NCI-H2227 (cell line): ENCODE measurements around the gene BCORL1.

Experiments
- DNase-seq: peaks from one replicate; lab custom pipeline; 2025; ENCODE audit not compliant: unreplicated experiment; lab: John Stamatoyannopoulos, UW

The BCORL1 gene

DNA sequence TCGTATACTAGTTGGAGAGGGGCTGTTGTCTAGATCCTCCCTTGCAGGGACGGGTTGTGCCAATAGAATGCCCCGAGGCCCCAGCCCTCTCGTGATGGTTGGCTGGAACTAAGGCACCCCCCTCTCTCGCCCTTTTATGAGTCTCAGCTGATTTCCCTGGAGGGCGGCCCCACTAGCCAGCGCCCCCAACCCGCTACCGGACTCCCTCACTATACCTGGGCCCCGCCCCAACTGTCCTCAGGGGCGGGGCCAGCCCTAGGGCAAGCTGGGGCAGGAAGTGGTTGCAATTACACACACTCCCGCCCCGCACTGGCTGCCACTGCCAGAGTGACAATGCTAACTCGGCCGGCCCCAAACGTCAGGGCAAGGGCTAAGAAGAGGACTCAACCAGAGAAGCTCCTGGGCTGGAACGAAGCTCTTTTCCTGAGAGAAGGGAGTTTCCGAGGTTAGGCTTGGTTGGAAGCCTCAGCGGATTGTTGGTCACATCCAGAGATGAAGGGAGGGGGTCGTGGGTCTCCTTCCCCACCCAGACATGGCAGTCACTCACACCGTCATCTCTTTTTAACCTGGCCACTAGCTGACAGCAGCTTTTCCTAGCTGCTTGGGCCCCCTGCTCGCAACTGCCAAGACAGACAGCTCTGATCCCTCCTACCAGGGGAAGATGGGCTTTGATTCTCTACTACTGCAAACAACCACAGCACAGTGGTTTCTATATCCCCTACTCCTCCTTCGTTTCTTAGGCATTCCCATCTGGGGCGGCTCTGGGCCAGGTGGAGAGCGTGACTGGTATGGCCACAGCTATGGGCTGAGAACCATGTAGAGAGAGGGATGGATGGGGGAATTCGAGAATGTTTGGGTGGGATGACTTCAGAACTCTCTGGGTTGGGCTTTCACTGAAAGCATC is 21.0 kb upstream of the BCORL1 start:
- DNase-seq: peak; percentile 91

GRCh38 chrX:129963729-129964128 is 18.7 kb upstream of the BCORL1 start:
- DNase-seq: no peak

- DNase-seq: no peak
Measured at GRCh38 chrX:129965166-129965565, 17.3 kb upstream of the BCORL1 start.

GRCh38 chrX:129968968-129969367 is 13.5 kb upstream of the BCORL1 start:
- DNase-seq: no peak

- no peak for DNase-seq
Measured at GRCh38 chrX:129976441-129976840, 6.0 kb upstream of the BCORL1 start.

- peak; percentile 34 for DNase-seq
Measured at GRCh38 chrX:129979207-129979920, 3.1 kb upstream of the BCORL1 start.

DNA sequence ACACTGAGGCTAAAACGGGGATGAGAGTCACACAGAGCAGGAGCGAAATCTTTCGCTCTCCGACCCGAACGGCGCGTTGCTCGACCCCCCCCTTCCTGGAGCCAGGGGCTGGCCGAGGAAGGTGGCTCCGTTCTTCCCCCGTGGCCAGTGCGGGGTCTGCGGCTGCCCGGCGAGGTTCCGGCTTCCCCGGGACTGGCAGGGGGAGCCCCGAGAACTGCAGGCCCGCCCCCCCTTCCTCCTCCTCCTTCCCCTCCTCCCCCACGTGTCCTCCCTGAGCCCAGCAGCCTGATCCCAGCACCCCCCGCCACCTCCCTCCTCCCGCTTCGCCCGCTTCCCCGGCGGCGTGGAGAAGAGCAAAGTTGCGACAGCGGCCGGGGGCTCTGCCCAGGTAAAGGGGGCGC is 2.4 kb upstream of the BCORL1 start:
- peak; percentile 34 for DNase-seq

DNA sequence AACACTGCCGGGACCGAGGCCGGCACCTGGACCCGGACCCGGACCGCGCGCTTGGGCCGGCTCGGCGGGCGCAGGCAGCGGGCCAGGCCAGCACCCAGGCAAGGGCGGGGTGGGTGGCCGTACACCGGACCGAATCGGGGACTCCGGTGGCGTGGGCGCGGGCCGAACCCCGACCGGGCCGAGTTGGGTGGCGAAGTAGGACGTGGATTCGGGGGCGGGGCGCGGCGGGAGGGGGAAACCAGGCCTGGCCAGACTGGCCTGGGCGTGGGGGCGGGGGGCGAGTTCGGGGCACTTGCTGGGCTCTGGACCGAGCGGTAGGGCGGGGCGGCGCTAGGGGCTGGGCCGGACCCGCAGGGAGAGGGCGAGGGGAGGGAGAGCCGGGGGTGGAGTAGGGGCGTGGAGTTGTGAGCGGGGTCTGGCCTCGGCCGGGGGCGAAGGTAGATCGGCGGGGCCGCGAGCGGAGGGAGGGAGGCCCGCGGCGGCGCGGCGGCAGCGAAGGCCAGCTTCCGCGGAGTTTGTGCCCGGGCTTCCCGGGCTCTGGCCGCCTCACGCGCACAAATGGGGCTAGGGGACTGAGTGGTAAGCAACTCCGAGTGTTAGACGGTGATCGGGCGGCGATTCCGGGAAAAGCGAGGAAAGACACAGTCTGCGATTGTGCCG is 1.8 kb upstream of the BCORL1 start:
- DNase-seq: peak; percentile 64

- no peak for DNase-seq
Measured at GRCh38 chrX:129981200-129981553, 1.3 kb upstream of the BCORL1 start.

DNA sequence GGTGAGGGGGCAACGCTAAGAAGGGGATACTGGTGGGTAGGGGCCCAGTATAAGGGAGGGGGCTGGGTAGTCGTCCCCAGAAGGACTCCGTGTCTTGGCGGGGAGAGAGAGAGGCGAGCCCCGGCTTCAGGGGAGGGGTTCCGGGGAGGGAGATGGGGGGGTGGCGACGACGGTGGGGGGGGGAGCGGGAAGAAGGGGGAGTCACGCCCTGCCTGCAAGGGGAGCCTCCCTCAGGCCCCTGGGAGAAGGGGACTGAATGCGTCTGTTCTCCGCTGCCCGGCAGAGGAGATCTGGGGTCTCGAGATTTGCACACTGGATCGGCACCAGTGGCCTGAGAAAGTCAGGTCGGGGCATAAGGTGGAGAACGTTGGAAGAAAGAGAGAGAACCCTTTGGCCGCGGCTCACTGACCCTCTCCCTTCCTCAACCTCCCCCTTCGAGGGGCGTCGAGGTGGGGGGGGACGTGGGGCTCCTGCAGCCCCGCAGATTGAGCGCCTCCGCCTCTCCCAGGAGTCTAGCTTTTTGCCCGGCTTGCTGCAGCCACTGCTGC is 609 bp upstream of the BCORL1 start:
- no peak for DNase-seq

GRCh38 chrX:129983575-129984110 is 1.2 kb downstream of the BCORL1 start:
- DNase-seq: peak; percentile 63

DNA sequence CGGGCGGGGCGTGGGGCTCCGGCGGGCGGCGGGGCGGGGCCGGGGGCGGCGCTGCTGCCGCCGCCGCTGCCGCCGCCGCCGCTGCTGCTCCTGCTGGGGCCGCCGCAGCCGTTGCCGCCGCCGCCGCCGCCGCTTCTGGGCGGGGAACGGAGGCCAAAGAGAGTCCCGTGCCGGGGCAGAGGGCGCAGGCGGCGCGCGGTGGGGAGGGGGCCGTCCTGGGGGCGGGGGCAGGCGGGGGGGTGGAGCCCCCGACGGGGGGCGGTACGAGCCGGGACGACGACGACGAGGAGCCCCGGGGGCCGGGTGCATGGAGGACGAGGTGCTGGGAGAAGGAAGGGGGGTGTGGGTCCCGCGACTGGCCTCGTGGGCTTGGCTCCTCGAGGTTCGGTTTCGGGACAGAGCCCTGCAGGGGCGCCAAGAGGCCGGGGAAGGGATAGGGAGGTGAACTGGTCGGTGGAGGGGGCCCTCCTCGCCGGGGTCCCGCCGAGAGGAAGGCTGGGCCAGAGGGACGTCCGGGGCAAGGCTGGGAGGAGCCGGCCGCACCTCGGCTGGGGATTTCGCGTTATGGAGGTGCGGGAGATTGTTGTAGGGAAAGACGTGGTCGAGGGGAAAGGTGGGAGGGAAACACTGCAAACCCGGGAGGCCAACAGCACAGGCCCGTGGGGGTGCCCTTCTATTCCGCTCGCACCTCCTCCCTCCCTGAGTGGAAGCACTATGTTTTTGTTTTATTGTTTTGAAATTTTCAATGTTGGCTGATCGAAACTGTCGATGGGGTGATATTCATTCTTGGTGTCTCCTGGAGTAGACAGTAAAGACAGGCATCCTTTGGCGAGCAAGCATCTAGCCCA is 1.9 kb downstream of the BCORL1 start:
- peak; percentile 75 for DNase-seq

DNA sequence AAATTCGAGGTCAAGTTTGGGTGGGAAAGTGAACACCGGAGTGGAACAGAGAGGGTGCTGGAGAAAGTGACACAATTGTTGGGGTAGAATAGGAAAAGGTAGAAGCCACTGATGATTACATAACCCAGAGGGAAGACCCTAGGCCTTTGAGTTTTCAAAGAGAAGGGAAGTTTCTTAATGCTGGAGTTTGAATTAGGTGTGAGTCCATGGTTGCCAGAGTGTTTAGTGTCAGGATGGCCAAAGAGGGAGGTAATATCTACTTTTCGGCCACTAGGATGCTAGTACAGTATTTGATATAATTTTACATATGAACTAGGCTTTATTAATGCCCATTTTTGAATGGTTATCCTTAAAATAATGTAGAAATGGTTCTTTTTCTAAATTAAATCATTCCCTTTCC is 5.4 kb downstream of the BCORL1 start:
- DNase-seq: no peak

- DNase-seq: no peak
Measured at GRCh38 chrX:129992181-129992580, 9.7 kb downstream of the BCORL1 start.

GRCh38 chrX:129996120-129996519 is 13.7 kb downstream of the BCORL1 start:
- DNase-seq: no peak

- no peak for DNase-seq
Measured at GRCh38 chrX:129997086-129997485, 14.7 kb downstream of the BCORL1 start.

DNA sequence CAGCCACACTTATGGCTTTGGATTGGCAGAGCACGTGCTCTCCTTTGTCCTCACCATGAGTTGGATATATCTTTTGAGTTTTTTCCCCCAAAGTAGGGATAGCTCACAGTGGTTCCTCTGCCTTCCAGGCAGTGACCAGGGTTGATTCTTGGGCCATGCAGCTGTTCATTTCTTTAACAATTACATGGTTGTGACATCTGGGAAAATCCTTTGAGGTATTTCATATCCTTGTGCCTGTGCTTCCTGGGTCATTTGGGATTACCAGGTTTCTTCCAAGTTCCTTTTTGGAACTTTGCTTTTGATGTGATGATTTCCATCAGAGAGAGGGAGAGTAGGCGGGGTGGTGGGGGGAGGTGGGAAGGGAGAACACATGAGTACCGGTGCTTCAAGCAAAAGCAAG is 15.6 kb downstream of the BCORL1 start:
- DNase-seq: no peak

- no peak for DNase-seq
Measured at GRCh38 chrX:130001893-130002292, 19.5 kb downstream of the BCORL1 start.

- no peak for DNase-seq
Measured at GRCh38 chrX:130002541-130002940, 20.1 kb downstream of the BCORL1 start.

DNA sequence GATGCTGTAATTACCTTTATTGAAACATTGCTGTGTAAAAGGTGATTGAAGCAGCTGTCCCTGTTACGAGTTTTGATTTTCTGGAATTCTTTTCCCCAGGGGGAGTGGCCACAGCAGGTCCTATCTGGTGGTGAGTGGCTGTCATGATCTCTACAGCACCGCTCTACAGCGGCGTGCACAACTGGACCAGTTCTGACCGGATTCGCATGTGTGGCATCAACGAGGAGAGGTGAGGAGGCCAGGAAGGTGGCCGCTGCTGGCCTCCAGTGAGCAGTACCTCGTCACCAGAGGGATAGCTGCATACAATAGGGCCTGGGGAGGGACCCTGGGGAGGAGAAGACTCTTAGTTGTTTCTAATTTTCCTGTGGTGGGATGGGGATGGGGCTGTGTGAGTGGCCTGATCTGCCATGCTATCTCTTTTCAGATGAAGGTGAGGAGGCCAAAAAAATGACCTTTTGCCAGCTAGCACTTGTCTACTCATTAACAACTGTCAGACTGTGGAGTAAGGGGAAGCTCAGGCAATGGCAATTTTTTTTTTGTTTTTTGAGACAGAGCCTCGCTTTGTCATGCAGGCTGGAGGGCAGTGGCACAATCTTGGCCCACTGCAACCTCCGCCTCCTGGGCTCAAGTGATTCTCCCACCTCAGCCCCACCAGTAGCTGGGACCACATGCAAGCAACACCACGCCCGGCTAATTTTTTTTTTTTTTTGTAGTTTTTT is 22.8 kb downstream of the BCORL1 start:
- DNase-seq: no peak
